ENCODE measurements around the gene PSMC6.

GRCh38 chr14:52716155-52716554 lies 9.2 kb downstream of the PSMC6 start:
- no peak for TF ChIP-seq GATA3 (IDR thresholded peaks at IDR 0.05; ENCODE audit: low read depth, low read length)
- no peak for TF ChIP-seq GATA2 (IDR thresholded peaks at IDR 0.05; ENCODE audit: low read depth, low read length)

All from SH-SY5Y (cell line).